Fibroblast of lung (primary cell): Measurements from ENCODE around the gene ARRB1. TPM values are rescaled to one million over a fixed set of nuclear protein-coding genes. Genes with fewer than 3 reads are reported as not detected.

Experiments used
- DNase-seq, 2 donors: peaks; one replicate each; pipeline versions ENCODE4 v3.0.0 to v3.0.0-alpha.2; 2010; ENCODE audit warnings: low read depth in 2 of 2
- H2AFZ ChIP-seq: 2 replicates; pipeline ENCODE4 v1.5.1; 2012; ENCODE audit warnings: low read length, control low read depth, inconsistent platforms
- H3K27ac ChIP-seq: 2 replicates; pipeline ENCODE4 v1.5.1; 2011; ENCODE audit warnings: low read length, control low read depth; ENCODE audit not compliant: insufficient read depth
- H3K27me3 ChIP-seq: 2 replicates; pipeline ENCODE4 v1.5.1; 2011; ENCODE audit warnings: mild to moderate bottlenecking, low read length; ENCODE audit not compliant: control insufficient read depth, insufficient read depth
- H3K36me3 ChIP-seq: 2 replicates; pipeline ENCODE4 v1.5.1; 2011; ENCODE audit warnings: low read length; ENCODE audit not compliant: control insufficient read depth, insufficient read depth
- H3K4me1 ChIP-seq: 2 replicates; pipeline ENCODE4 v1.5.1; 2011; ENCODE audit warnings: low read length; ENCODE audit not compliant: control insufficient read depth, insufficient read depth; ENCODE audit errors: extremely low read depth
- H3K4me2 ChIP-seq: 2 replicates; pipeline ENCODE4 v1.5.1; 2011; ENCODE audit warnings: low read length, control low read depth; ENCODE audit not compliant: insufficient read depth; ENCODE audit errors: extremely low read depth
- H3K4me3 ChIP-seq, 4 experiments: fragments of 200-600 bp in 1 of 4; sonication (generic) in 1 of 4; replicated peaks in 1 of 4; 2 replicates each; pipeline ENCODE4 v1.5.1; 2011 to 2016; ENCODE audit warnings: low read length in 4 of 4, low read depth in 3 of 4, mild to moderate bottlenecking in 3 of 4, control low read depth in 2 of 4, inconsistent platforms in 1 of 4, mixed read lengths in 1 of 4; ENCODE audit not compliant: insufficient read depth in 1 of 4; ENCODE audit errors: control extremely low read depth in 1 of 4
- H3K79me2 ChIP-seq: 2 replicates; pipeline ENCODE4 v1.5.1; 2012; ENCODE audit warnings: mild to moderate bottlenecking, low read length, inconsistent platforms; ENCODE audit not compliant: control insufficient read depth, insufficient read depth
- H3K9ac ChIP-seq: 2 replicates; pipeline ENCODE4 v1.5.1; 2011; ENCODE audit warnings: mild to moderate bottlenecking, low read length, control low read depth; ENCODE audit not compliant: insufficient read depth
- H3K9me3 ChIP-seq: 2 replicates; pipeline ENCODE4 v1.5.1; 2012; ENCODE audit warnings: low read depth, low read length; ENCODE audit not compliant: control insufficient read depth, insufficient read depth
- H4K20me1 ChIP-seq: 2 replicates; pipeline ENCODE4 v1.5.1; 2011; ENCODE audit warnings: low read length; ENCODE audit not compliant: control insufficient read depth, insufficient read depth; ENCODE audit errors: extremely low read depth
- EZH2 ChIP-seq: IDR thresholded peaks from 2 replicates; pipeline ENCODE4 v1.5.1; 2012; ENCODE audit warnings: low read length, control low read depth, mild to moderate bottlenecking; ENCODE audit errors: missing control alignments
- polyA plus RNA-seq, 2 donors: library from polyadenylated mRNA; depleted of rRNA in 1 of 2; stranded (reverse) in 1 of 2; unstranded in 1 of 2; fragments of >200 nt; gene quantifications; 2 replicates each; pipeline ENCODE4 v1.2.1, GENCODE V29; 2011 to 2012; ENCODE audit warnings: missing spikeins in 1 of 2
- total RNA-seq: library from RNA; depleted of rRNA; stranded (reverse); fragments of >200 nt; gene quantifications from 2 replicates; pipeline ENCODE4 v1.2.1, GENCODE V29; 2014
- TF ChIP-seq, protein P1 (sequence below), 2 donors: IDR thresholded peaks in 1 of 2; conservative IDR thresholded peaks in 1 of 2; 1 replicate in 1 of 2; 2 replicates in 1 of 2; pipeline ENCODE4 v1.5.1; 2011 to 2012; ENCODE audit warnings: low read length in 2 of 2, control low read depth in 1 of 2, inconsistent platforms in 1 of 2, low read depth in 1 of 2, mild to moderate bottlenecking in 1 of 2

ARRB1 gene
- total and polyA plus RNA-seq, 2 donors (not counting 1 experiment from before 2014, with no cell fraction given) = 4.3 to 18.9 TPM

DNA sequence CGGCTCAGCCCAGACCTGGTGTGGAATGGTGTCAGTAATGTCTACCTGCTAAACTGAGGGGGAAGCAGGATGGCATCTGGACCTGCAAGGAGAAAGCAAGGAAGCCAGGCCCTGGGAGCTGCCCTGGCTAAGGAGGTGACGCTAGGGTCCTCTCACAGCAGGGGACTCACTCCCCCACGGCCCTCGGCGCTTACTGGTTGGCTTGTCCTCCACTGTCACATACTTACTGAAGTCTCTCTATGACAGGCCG is 62.0 kb downstream of the ARRB1 start:
- Histone ChIP-seq H3K79me2 (no peaks in the 10 kb centered on the region), H4K20me1 (no peaks in the 10 kb centered on the region), H3K9me3 (no peaks in the 10 kb centered on the region), H3K4me1 (no peaks in the 10 kb centered on the region), H3K4me2 (no peak overlapping the region), H3K36me3 (no peaks in the 10 kb centered on the region), H3K27me3 (no peaks in the 10 kb centered on the region), H2AFZ (no peak overlapping the region), H3K27ac (no peak overlapping the region), H3K9ac (no peak overlapping the region), H3K4me3 (no peak overlapping the region)
- TF ChIP-seq, protein P1, sequence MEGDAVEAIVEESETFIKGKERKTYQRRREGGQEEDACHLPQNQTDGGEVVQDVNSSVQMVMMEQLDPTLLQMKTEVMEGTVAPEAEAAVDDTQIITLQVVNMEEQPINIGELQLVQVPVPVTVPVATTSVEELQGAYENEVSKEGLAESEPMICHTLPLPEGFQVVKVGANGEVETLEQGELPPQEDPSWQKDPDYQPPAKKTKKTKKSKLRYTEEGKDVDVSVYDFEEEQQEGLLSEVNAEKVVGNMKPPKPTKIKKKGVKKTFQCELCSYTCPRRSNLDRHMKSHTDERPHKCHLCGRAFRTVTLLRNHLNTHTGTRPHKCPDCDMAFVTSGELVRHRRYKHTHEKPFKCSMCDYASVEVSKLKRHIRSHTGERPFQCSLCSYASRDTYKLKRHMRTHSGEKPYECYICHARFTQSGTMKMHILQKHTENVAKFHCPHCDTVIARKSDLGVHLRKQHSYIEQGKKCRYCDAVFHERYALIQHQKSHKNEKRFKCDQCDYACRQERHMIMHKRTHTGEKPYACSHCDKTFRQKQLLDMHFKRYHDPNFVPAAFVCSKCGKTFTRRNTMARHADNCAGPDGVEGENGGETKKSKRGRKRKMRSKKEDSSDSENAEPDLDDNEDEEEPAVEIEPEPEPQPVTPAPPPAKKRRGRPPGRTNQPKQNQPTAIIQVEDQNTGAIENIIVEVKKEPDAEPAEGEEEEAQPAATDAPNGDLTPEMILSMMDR (conservative IDR thresholded peaks at IDR 0.05 in 1 of 2, IDR thresholded peaks at IDR 0.05 in 1 of 2; ENCODE audit: low read depth in 1 of 2, low read length in 2 of 2) = no peak
- no peak for TF ChIP-seq EZH2
- no peak for DNase-seq

DNA sequence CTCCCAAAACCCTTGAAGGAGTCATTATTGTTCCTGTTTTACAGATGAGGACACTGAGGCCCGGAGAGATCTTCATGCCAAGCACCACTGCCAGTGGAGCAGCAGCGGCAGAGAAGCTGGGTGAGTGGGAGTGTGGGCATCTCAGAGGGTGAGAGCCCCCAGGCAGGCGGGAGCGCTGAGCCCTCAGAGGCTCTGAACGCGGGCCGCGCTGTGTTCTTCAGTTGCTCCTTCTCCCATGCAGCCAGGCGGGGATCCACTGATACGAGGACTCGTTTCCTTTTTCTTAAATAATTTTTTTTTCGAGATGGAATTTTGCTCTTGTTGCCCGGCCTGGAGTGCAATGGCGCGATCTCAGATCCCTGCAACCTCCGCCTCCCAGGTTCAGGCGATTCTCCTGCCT is 63.9 kb downstream of the ARRB1 start:
- H3K4me2 ChIP-seq = no peak overlapping the region
- no peak overlapping the region for H2AFZ ChIP-seq
- no peaks in the 10 kb centered on the region for H3K36me3 ChIP-seq
- TF ChIP-seq, protein P1 (conservative IDR thresholded peaks at IDR 0.05 in 1 of 2, IDR thresholded peaks at IDR 0.05 in 1 of 2; ENCODE audit: low read depth in 1 of 2, low read length in 2 of 2) = no peak
- TF ChIP-seq EZH2 = no peak
- no peak overlapping the region for H3K9ac ChIP-seq
- no peaks in the 10 kb centered on the region for H3K27me3 ChIP-seq
- H3K4me1 ChIP-seq = no peaks in the 10 kb centered on the region
- H3K9me3 ChIP-seq = no peaks in the 10 kb centered on the region
- H4K20me1 ChIP-seq = no peaks in the 10 kb centered on the region
- H3K79me2 ChIP-seq = no peaks in the 10 kb centered on the region
- no peak overlapping the region for H3K27ac ChIP-seq
- no peak overlapping the region for H3K4me3 ChIP-seq
- DNase-seq = no peak

DNA sequence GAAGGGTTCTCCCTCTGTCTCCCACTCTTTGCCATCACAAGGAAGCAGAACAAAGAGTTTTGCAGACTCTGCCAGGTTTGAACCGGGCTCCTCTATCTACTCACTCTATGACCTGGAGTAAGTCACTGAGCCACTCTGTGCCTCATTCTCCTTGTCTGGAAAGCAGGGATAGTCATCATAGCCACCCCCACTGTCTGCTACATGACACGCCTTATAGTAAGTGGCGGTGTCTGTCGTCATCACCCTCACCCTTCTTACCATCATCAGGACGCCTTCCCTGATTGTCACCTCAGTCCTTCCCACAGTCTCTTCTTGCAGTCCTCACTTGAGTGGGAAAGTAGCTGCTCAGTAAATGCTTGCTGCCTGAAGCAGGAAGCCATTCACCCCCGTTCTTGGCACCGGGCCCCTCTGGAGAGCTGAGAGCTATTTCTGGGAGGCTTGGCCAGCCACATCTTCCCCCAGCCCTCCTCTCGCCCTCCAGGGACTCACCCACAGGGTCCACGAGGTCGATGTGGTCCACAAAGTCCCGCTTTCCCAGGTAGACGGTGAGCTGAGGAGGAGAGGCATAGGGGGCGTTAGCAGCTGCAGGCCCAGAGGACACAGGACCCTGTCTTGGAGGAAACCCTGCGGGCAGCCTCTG is 64.5 kb downstream of the ARRB1 start:
- Histone ChIP-seq H3K27ac (no peak overlapping the region), H3K4me1 (no peaks in the 10 kb centered on the region), H4K20me1 (no peaks in the 10 kb centered on the region), H2AFZ (no peak overlapping the region), H3K36me3 (no peaks in the 10 kb centered on the region), H3K27me3 (no peaks in the 10 kb centered on the region), H3K9ac (no peak overlapping the region), H3K9me3 (no peaks in the 10 kb centered on the region), H3K79me2 (no peaks in the 10 kb centered on the region), H3K4me3 (no peak overlapping the region), H3K4me2 (no peak overlapping the region)
- DNase-seq = peak in 1 of 2 donors; percentile 46
- TF ChIP-seq, protein P1 (conservative IDR thresholded peaks at IDR 0.05 in 1 of 2, IDR thresholded peaks at IDR 0.05 in 1 of 2; ENCODE audit: low read depth in 1 of 2, low read length in 2 of 2) = no peak
- no peak for TF ChIP-seq EZH2
